Retina (tissue), 1 donor: ENCODE measurements around the gene DUSP5.

Experiments used
- DNase-seq: peaks from one replicate; pipeline ENCODE4 v3.0.0-alpha.2; 2016

Gene DUSP5

GRCh38 chr10:110501142-110501937 is 3.6 kb downstream of the DUSP5 start:
- DNase-seq: peak; percentile 30

- DNase-seq: no peak
Measured at GRCh38 chr10:110502072-110502845, 4.6 kb downstream of the DUSP5 start.

GRCh38 chr10:110502851-110503301 is 5.2 kb downstream of the DUSP5 start:
- no peak for DNase-seq

- no peak for DNase-seq
Measured at GRCh38 chr10:110503528-110504110, 5.9 kb downstream of the DUSP5 start.

GRCh38 chr10:110504111-110504735 is 6.5 kb downstream of the DUSP5 start:
- DNase-seq: no peak

GRCh38 chr10:110505130-110505770 is 7.5 kb downstream of the DUSP5 start:
- DNase-seq: no peak

- no peak for DNase-seq
Measured at GRCh38 chr10:110506448-110506847, 8.7 kb downstream of the DUSP5 start.

- no peak for DNase-seq
Measured at GRCh38 chr10:110507346-110507745, 9.6 kb downstream of the DUSP5 start.

GRCh38 chr10:110508159-110508788 is 10.6 kb downstream of the DUSP5 start:
- DNase-seq: no peak

- no peak for DNase-seq
Measured at GRCh38 chr10:110508806-110509544, 11.3 kb downstream of the DUSP5 start.

- DNase-seq: no peak
Measured at GRCh38 chr10:110509560-110509959, 11.9 kb downstream of the DUSP5 start.

GRCh38 chr10:110510086-110510485 is 12.4 kb downstream of the DUSP5 start:
- no peak for DNase-seq

GRCh38 chr10:110510730-110511129 is 13.0 kb downstream of the DUSP5 start:
- DNase-seq: no peak

GRCh38 chr10:110511734-110512449 is 14.2 kb downstream of the DUSP5 start:
- DNase-seq: no peak

GRCh38 chr10:110512461-110513187 is 14.9 kb downstream of the DUSP5 start:
- no peak for DNase-seq

- DNase-seq: no peak
Measured at GRCh38 chr10:110513949-110514348, 16.2 kb downstream of the DUSP5 start.

GRCh38 chr10:110514848-110515247 is 17.1 kb downstream of the DUSP5 start:
- DNase-seq: no peak

GRCh38 chr10:110516815-110517492 is 19.2 kb downstream of the DUSP5 start:
- no peak for DNase-seq

- DNase-seq: no peak
Measured at GRCh38 chr10:110522365-110522988, 24.8 kb downstream of the DUSP5 start.
